A549 (cell line): ENCODE measurements around the gene RAPSN.

Experiments
- CTCF ChIP-seq: fragments of >200 bp; sonication (Bioruptor Twin); formaldehyde crosslinking; IDR thresholded peaks from 3 replicates; pipeline ENCODE4 v1.5.1; 2016
- HMGXB4 ChIP-seq: fragments of 250-450 bp; sonication (Bioruptor Pico); IDR thresholded peaks from 2 replicates; pipeline ENCODE4 v1.5.0; 2021; ENCODE audit warnings: mild to moderate bottlenecking, moderate library complexity, borderline replicate concordance
- HOXA7 ChIP-seq: fragments of 250-450 bp; sonication (Bioruptor Pico); IDR thresholded peaks from 2 replicates; pipeline ENCODE4 v1.5.0; 2020; ENCODE audit warnings: mild to moderate bottlenecking, moderate library complexity
- MAFK ChIP-seq: fragments of 450-650 bp; IDR thresholded peaks from 2 replicates; pipeline ENCODE4 v1.6.1; 2014; ENCODE audit not compliant: partially characterized antibody
- PBX3 ChIP-seq: IDR thresholded peaks from 2 replicates; pipeline ENCODE4 v1.6.1; 2012
- RCOR1 ChIP-seq: fragments of 150-350 bp; IDR thresholded peaks from 2 replicates; pipeline ENCODE4 v1.6.1; 2014; ENCODE audit warnings: antibody characterized with exemption, low read length, low read depth

GRCh38 chr11:47389577-47390421 is 59.1 kb downstream of the RAPSN start:
- no peak for TF ChIP-seq PBX3
- TF ChIP-seq HMGXB4, result no peak
- no peak for TF ChIP-seq HOXA7 (CRISPR knock-in tag)
- no peak for TF ChIP-seq CTCF
- no peak for TF ChIP-seq RCOR1
- no peak for TF ChIP-seq MAFK
